HG03135 (cell line): ENCODE measurements around the gene FRS3.
A peak's percentile ranks its signal among the peaks of the same experiment; 100 is the strongest.

Experiments
- ATAC-seq: cut with Tn5 transposase; IDR thresholded peaks from one replicate; pipeline ENCODE4 v1.9.1; 2021; ENCODE audit warnings: mild to moderate bottlenecking, moderate library complexity; ENCODE audit not compliant: unreplicated experiment

FRS3 gene

GRCh38 chr6:41791984-41792383 lies 12.3 kb upstream of the FRS3 start:
- no peak for ATAC-seq

DNA sequence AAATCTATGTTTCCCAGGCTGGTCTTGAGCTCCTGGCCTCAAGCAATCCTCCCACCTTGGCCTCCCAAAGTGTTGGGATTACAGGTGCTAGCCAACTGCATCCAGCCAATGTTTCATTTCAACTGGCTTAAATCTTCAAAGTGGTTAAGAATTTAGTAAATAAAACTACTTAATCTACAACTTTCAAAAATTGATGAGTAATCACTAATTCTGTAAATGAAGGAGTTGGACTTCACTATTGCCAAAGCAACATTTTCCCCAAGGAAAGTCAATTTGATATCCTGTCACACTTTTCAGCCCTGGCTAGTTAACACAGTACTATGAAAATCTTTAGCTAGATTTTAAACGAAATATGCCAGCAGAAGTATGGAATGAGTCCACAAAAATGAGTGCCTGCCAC lies 11.6 kb upstream of the FRS3 start:
- ATAC-seq, result no peak

DNA sequence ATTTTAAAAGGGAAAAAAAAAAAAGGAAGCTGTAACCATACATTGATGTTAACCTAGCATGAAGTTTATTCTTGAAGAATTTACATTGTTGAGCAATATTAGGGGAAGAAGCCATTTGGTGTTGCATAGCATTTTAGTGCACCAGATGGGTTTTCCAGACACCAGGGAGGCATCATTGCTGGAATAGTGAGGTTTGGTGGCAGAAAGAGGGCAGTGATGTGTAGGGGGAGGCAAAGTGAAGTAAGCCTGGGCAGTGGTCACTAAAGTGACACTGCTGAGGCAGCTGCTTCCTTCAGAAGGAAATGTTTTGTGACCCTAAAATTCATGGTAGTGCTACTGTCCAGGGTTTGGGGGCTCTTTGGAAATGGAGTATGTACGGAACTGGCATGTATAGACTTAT lies 10.3 kb upstream of the FRS3 start:
- ATAC-seq, result no peak

DNA sequence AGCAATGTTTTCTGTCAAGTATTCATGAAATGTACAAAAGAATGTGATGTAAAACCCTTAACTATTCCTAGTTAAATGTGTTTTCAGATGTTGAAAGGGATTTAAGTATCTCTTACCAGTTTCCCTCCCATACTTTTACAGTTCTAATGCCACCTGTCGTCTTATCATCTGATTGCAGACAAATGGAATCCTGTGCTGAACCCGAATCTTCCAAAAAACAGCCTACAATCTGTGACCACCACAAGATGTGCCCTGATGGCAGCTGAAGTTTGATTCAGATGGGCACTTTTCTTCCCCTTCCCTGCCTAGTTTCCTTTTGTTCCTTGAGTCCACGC lies 9.7 kb upstream of the FRS3 start:
- ATAC-seq, result no peak

DNA sequence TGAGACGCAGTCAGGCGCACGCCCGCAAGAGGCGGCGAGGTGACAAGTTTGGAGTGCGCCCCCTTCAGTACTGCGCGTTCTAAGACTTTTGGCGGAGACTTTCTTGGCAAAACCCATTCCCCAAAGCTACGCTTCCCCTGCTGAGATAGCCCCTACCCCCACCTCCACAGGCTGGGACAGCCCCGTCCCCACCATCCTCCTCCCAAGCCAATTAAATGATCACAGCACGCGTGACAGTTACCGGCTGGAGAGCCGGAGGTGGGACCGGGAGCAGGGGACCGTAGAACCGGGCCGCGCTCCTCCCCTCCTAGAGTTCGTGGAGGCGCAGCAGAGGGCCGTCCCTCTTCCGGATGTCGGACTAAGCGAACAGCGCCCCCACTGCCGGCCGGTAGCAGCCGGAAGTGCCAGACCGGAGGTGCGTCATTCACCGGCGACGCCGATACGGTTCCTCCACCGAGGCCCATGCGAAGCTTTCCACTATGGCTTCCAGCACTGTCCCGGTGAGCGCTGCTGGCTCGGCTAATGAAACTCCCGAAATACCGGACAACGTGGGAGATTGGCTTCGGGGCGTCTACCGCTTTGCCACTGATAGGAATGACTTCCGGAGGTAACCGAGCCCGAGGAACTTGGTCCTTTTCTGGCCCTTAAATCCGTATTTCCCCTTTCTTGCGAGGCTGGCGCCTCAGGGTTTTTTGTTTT lies 7.7 kb upstream of the FRS3 start, which contains the start of gene TOMM6:
TSS of gene TOMM6 (plus strand) at position 476 of the 699 bp plus-strand sequence. CDS start at position 480, 4 bp downstream.
- ATAC-seq, result peak; percentile 76

DNA sequence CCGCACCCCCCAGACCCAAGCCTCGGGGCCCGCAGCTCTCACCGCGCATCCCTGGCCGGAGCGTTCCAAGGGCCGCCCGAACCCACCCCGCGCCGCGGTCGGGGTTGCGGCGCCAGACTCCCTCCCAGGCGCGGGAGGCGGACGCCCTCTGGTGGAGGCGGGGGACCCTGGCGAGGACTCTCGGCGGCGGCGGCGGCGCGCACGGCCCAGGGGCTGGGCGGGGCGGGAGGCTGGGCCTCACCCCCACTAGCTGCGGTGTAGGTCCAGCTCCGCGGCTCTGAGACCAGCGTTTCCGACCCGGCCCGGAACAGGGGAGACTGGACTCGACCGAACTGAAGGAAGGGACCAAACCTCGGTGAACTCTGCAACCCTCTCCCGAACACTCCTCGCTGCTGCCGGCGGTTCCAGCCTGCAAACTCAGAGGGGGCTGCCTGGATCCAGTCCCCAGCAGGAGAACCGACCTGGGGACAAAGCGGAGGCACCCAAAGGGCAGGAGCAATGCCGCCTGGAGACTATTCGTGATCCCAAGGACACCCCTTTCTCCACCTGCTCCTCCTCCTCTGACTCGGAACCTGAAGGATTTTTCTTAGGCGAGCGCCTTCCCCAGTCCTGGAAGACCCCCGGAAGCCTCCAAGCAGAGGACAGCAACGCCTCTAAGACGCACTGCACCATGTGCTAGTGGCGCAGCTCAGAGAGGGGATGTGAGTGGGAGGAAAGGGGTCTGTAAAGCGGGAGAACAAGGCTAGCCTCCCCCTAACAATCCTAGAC lies 6.9 kb upstream of the FRS3 start:
- ATAC-seq, result peak; percentile 52

- no peak for ATAC-seq
Observed at GRCh38 chr6:41785689-41786450, 6.2 kb upstream of the FRS3 start.

GRCh38 chr6:41785254-41785653 lies 5.6 kb upstream of the FRS3 start:
- no peak for ATAC-seq

GRCh38 chr6:41784581-41785171 lies 5.0 kb upstream of the FRS3 start:
- ATAC-seq, result no peak

GRCh38 chr6:41783106-41783780 lies 3.5 kb upstream of the FRS3 start:
- no peak for ATAC-seq

DNA sequence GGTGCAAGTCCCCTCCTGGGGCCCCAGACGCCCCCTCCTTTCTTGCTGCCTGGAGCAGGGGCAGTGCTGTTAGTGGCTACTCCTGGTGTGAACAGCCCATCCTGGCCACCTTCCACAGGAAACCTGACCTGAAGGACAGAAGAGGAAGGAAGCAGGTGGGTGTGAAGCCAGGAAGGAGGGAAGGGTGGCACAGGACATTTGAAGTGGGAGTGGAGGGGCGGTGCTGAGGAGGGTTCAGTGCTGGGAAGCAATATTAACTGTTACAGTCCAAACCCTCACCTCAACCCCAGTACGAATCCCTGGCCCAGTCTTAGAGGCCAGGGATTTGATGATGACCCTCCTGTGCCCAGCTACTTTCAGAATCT lies 1.6 kb upstream of the FRS3 start:
- no peak for ATAC-seq

DNA sequence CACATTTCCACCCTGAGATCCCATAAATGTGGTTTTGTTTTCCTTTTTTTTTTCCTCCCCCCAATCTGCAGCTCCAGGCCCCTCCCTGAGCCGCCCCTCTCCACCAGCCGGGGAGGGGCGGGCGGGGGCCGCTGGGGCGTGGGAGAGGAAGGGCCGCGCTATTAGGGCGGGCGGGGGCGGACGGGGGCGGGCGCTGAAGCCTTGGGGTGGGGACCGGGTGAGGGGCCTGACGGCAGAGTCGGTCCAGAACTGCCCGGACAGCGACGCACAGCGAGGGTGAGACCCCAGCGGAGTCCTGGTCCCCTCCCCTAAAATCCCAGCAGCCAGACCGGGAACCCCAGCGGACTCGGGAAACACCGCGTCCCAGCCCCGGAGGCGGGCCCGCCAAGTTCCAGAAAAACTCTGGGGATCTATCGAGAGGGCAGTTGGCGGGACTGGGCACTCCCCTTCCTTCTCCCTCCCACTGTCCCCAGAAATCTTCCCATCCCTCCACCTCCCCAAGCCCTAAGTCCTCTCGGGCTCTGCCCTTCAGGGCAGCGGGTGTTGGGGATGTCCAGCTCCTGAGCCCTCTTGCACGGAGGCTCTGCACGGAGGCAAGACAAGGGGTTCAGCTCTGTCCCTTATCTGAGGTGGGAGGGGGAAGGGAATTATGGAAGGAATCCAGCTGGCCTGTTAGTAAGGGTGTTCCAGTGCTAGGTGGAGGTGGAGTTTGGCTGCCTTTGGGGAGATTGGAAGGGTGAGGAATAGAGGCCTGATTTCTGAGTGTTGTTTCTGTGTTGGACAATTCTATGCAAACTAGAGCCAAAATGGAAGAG lies 1.1 kb upstream of the FRS3 start, which contains the start of gene PRICKLE4:
TSS of gene PRICKLE4 (plus strand) at position 232 of the 815 bp plus-strand sequence. CDS start 2,692 bp downstream, outside the sequence.
- no peak for ATAC-seq

DNA sequence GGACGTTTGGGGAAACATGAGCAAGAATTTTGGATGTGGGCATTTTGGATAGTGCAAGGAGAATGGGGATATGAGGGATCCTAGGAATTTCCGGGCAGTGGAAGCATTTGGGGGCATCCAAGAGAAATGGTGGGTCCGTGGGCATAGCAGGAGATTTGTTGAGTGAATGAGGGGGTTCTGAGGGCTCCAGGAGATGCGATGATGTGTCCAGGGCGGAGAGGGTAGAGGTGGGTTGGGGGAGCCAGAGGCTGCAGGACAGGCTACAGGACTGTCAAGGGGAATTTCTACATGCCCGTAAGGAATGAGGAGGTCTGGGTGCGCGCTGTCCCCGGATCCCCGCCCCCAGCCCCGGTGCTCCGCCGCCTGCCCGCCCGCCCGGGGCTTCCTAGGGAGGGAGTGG lies 364 bp downstream of the FRS3 start:
- ATAC-seq, result peak; percentile 5

- ATAC-seq, result no peak
Observed at GRCh38 chr6:41778895-41779294, 805 bp downstream of the FRS3 start.

DNA sequence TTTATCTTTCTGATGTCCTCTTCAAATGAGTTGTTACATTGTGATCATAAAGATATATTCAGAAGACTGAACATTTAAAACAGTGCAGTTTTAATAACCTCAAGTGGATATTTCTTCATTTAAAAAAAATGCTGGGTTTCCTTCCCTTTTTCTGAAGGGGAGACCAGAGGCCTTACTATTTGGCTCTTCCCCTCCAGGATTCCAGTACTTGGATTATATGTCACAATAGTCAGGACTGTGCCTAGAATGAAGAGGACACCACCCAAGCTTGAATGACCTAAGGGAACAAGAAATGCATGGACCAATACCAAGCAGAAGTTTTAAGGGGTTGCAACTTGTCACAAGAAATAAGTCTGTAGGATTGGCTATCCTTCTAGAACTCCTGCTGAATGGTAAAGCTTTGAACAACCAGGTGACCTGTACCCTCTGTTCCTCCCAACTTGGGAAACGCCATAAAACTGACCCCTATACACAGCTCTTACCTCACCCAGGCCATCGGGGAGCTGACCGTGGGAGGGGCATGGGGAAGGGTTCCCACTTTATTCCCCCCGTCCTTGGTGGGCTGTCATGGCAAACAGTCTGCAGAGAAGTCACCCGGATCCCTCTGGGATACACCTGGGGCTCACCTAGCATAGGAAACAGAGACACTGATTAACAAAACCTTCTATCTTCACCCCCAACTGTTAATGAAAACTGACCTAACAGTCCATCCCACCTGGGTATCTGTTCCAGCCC lies 2.0 kb downstream of the FRS3 start:
- ATAC-seq, result no peak

DNA sequence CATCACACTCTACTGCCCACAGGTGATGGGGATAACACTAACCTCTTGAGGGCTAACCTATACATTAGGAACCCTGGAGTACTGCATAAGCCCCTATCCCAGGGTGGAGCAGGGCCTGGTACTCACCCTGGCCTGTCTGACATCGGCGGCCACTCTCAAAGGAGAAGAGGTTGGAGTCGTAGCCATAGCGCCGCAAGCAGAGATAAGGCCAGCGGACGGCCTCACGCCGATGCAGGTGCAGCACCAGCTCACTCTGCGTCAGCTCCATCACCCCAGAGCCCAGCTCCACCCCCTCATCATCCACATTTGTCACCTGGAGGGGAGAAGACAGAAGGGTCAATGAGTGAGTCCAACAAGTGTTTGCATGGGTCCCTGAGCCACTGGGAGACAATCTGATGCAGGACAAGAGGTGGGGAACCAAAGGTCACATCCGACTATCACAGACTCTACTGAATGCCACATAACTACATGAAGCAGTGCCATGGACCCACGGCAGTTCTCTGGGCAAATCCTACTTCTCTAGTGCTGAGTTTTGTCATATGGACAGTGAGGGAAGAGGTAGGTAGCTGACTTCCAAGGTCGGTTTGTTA lies 4.3 kb downstream of the FRS3 start:
- ATAC-seq, result no peak

DNA sequence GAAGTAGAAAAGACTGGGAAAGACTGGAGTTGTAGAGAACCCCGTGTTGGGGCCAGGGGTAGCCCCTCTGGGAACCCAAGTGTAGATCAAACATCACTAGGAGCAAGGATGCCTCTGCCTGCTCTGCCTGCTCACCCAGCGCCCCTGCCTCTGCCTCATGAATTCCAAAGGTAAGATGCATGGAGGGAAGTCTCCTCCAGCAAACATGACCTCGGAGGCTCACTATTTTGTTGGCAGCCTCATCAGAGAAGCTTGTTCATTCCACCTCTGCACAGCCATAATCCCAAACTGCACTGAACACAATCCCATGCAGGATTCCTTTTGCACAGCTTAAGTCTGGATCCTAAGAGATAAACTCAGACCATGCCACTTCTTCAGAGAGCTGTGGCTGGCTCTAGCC lies 4.9 kb downstream of the FRS3 start:
- no peak for ATAC-seq

GRCh38 chr6:41771058-41771983 lies 8.4 kb downstream of the FRS3 start:
- no peak for ATAC-seq
